ENCODE measurements around the gene JAML. TPM values are rescaled to one million over a fixed set of nuclear protein-coding genes. Genes with fewer than 3 reads are reported as not detected.

JAML gene
- total and polyA plus RNA-seq, 2 of the 13 experiments (the other 11 are each of a cell fraction or from before 2014, with no cell fraction given) = 2.0 to 3.3 TPM

DNA sequence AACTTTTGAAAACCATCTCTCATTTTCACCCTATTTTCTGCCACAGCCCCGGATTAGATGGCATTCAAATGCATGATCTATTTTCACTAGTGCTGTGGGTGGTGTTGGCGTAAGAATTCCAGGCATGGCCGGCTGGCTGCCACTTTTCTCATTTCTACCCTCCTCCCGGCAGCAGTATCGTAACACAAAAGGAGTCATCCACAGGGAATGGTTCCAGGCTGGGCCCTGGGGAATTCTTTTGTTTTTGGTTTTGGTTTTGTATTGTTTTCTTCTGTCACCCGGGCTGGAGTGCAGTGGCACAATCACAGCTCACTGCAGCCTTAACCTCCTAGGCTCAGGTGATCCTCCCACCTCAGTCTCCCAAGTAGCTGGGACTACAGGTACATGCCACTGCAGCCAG lies 13.8 kb downstream of the JAML start:
- peaks cover 88% of the 10 kb centered on the region for H3K4me1 ChIP-seq (ENCODE audit: insufficient read depth, low read length)
- H3K4me2 ChIP-seq (ENCODE audit: low read depth, low read length) = no peak overlapping the region
- H2AFZ ChIP-seq (ENCODE audit: low read length) = no peak overlapping the region
- H3K4me3 ChIP-seq (replicated peaks in 1 of 3; ENCODE audit: insufficient read depth in 1 of 3, low read depth in 2 of 3, low read length in 3 of 3) = no peak overlapping the region
- no peak for ATAC-seq
- CTCF ChIA-PET (ENCODE audit: low intra/inter-chr PET ratio, low total read pairs) = no interaction called here
- H3K27ac ChIP-seq (ENCODE audit: extremely low read length, insufficient read depth, low read length) = peak overlapping the region; percentile 95
- no peaks in the 10 kb centered on the region for H3K36me3 ChIP-seq (replicated peaks in 1 of 2; ENCODE audit: control insufficient read depth in 1 of 2, insufficient read depth in 2 of 2, low read length in 2 of 2)
- H3K9ac ChIP-seq (ENCODE audit: insufficient read depth, low read depth, low read length) = peak overlapping the region; percentile 65; the same call in 1 of the 2 replicates
- DNase-seq (ENCODE audit: low spot score) = no peak
- in situ Hi-C loops (cut with HindIII; ENCODE audit: extremely low pct_ligation_motif_present, low pct_unique_long_range_greater_than_20kb) = no loop called here
- no peaks in the 10 kb centered on the region for H3K9me3 ChIP-seq (ENCODE audit: low read length)
- POLR2A ChIA-PET = interaction anchor here (2.7 to 4.1 kb wide), 3 partner anchors 9 to 41 kb away, joined by 19 to 49 read pairs (median 23); partner anchors contain the start of gene MPZL3
- BruUV-seq (replicated peaks) = no TSS peak
- FAIRE-seq = no peak
- TF ChIP-seq TEAD2 (CRISPR knock-in tag; IDR thresholded peaks at IDR 0.05) (no peak), REPIN1 (CRISPR knock-in tag; IDR thresholded peaks at IDR 0.05; ENCODE audit: borderline replicate concordance, low read depth) (no peak), JDP2 (CRISPR knock-in tag; IDR thresholded peaks at IDR 0.05; ENCODE audit: borderline replicate concordance) (no peak), DR1 (CRISPR knock-in tag; IDR thresholded peaks at IDR 0.05) (no peak), ZNF782 (CRISPR knock-in tag; IDR thresholded peaks at IDR 0.05; ENCODE audit: borderline replicate concordance) (no peak), ZC3H4 (CRISPR knock-in tag; IDR thresholded peaks at IDR 0.05; ENCODE audit: borderline replicate concordance) (no peak), ZSCAN25 (CRISPR knock-in tag; IDR thresholded peaks at IDR 0.05) (no peak)
- intact Hi-C loops (cut with micrococcal nuclease; ENCODE audit: unreplicated experiment) = no loop called here
- H4K20me1 ChIP-seq (ENCODE audit: insufficient read depth, low read length) = no peaks in the 10 kb centered on the region
- no peaks in the 10 kb centered on the region for H3K79me2 ChIP-seq (ENCODE audit: insufficient read depth, low read length)
- no peaks in the 10 kb centered on the region for H3K27me3 ChIP-seq (ENCODE audit: control insufficient read depth in 1 of 2, insufficient read depth in 2 of 2, low read length in 2 of 2)
- WGBS (ENCODE audit: low lambda C conversion rate) = 91% methylated on average over 6 of the region's 6 CpGs

DNA sequence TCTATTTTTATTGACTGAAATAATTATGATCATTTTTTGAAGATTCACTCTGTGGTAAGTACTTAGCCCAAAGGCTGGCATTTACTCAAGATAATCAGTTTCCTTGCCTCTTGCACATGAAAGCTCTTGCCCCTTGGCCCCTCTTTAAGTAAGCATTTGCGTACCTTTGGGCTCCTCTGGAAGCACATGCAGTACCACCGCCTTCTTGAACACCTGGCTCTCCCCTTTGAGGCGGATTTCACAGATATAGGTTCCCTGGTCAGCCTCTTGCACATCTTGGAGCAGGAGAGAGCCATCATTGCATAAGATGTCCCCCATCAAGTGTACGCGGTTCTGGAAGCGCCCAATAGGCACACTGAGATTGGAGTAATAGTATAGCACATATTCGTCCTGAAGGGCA lies 14.5 kb downstream of the JAML start:
- ChIA-PET CTCF (ENCODE audit: low intra/inter-chr PET ratio, low total read pairs) (no interaction called here), POLR2A (no interaction called here)
- Histone ChIP-seq H3K27ac (ENCODE audit: extremely low read length, insufficient read depth, low read length) (peak overlapping the region; percentile 95), H3K27me3 (ENCODE audit: control insufficient read depth in 1 of 2, insufficient read depth in 2 of 2, low read length in 2 of 2) (no peaks in the 10 kb centered on the region), H4K20me1 (ENCODE audit: insufficient read depth, low read length) (no peaks in the 10 kb centered on the region), H3K4me1 (ENCODE audit: insufficient read depth, low read length) (peaks cover 91% of the 10 kb centered on the region), H2AFZ (ENCODE audit: low read length) (no peak overlapping the region), H3K9me3 (ENCODE audit: low read length) (no peaks in the 10 kb centered on the region), H3K79me2 (ENCODE audit: insufficient read depth, low read length) (no peaks in the 10 kb centered on the region), H3K36me3 (replicated peaks in 1 of 2; ENCODE audit: control insufficient read depth in 1 of 2, insufficient read depth in 2 of 2, low read length in 2 of 2) (no peaks in the 10 kb centered on the region), H3K4me2 (ENCODE audit: low read depth, low read length) (no peak overlapping the region), H3K4me3 (replicated peaks in 1 of 3; ENCODE audit: insufficient read depth in 1 of 3, low read depth in 2 of 3, low read length in 3 of 3) (no peak overlapping the region), H3K9ac (ENCODE audit: insufficient read depth, low read depth, low read length) (no peak overlapping the region)
- no TSS peak for BruUV-seq (replicated peaks)
- 97% methylated on average over 7 of the region's 7 CpGs for WGBS (ENCODE audit: low lambda C conversion rate)
- FAIRE-seq (no peak), ATAC-seq (no peak), DNase-seq (ENCODE audit: low spot score) (no peak)
- intact Hi-C loops (cut with micrococcal nuclease; ENCODE audit: unreplicated experiment) (no loop called here), in situ Hi-C loops (cut with HindIII; ENCODE audit: extremely low pct_ligation_motif_present, low pct_unique_long_range_greater_than_20kb) (no loop called here)
- no peak for TF ChIP-seq KDM1A (CRISPR knock-in tag; IDR thresholded peaks at IDR 0.05)
- TF ChIP-seq, protein P1, sequence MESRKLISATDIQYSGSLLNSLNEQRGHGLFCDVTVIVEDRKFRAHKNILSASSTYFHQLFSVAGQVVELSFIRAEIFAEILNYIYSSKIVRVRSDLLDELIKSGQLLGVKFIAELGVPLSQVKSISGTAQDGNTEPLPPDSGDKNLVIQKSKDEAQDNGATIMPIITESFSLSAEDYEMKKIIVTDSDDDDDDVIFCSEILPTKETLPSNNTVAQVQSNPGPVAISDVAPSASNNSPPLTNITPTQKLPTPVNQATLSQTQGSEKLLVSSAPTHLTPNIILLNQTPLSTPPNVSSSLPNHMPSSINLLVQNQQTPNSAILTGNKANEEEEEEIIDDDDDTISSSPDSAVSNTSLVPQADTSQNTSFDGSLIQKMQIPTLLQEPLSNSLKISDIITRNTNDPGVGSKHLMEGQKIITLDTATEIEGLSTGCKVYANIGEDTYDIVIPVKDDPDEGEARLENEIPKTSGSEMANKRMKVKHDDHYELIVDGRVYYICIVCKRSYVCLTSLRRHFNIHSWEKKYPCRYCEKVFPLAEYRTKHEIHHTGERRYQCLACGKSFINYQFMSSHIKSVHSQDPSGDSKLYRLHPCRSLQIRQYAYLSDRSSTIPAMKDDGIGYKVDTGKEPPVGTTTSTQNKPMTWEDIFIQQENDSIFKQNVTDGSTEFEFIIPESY (CRISPR knock-in tag; IDR thresholded peaks at IDR 0.05) = peak; percentile 42; the same call in 1 of the 2 replicates
- TF ChIP-seq, protein P2, sequence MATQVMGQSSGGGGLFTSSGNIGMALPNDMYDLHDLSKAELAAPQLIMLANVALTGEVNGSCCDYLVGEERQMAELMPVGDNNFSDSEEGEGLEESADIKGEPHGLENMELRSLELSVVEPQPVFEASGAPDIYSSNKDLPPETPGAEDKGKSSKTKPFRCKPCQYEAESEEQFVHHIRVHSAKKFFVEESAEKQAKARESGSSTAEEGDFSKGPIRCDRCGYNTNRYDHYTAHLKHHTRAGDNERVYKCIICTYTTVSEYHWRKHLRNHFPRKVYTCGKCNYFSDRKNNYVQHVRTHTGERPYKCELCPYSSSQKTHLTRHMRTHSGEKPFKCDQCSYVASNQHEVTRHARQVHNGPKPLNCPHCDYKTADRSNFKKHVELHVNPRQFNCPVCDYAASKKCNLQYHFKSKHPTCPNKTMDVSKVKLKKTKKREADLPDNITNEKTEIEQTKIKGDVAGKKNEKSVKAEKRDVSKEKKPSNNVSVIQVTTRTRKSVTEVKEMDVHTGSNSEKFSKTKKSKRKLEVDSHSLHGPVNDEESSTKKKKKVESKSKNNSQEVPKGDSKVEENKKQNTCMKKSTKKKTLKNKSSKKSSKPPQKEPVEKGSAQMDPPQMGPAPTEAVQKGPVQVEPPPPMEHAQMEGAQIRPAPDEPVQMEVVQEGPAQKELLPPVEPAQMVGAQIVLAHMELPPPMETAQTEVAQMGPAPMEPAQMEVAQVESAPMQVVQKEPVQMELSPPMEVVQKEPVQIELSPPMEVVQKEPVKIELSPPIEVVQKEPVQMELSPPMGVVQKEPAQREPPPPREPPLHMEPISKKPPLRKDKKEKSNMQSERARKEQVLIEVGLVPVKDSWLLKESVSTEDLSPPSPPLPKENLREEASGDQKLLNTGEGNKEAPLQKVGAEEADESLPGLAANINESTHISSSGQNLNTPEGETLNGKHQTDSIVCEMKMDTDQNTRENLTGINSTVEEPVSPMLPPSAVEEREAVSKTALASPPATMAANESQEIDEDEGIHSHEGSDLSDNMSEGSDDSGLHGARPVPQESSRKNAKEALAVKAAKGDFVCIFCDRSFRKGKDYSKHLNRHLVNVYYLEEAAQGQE (IDR thresholded peaks at IDR 0.05; ENCODE audit: borderline replicate concordance in 1 of 2, low read depth in 1 of 2, low read length in 2 of 2) = no peak
